Measurements from ENCODE around the gene RAN.

RAN gene

GRCh38 chr12:130871286-130872178 is at the start of gene RAN:
Gene RAN, plus strand, starts transcription at chr12:130872066. Its CDS starts 528 bp downstream, at chr12:130872594.
- Mint-ChIP-seq H3K36me3 (ENCODE audit: low read depth) (peaks cover 47% of the 10 kb centered on the region), H3K4me1 (ENCODE audit: low read depth) (peaks cover 60% of the 10 kb centered on the region), H3K27ac (peak within 1 kb of the TSS; percentile 99), H3K4me3 (peak within 1 kb of the TSS; percentile 98), H3K27me3 (no peaks in the 10 kb centered on the region), H3K9me3 (no peaks in the 10 kb centered on the region)
- peak; percentile 97 for DNase-seq

GRCh38 chr12:130825771-130826150 is 46.1 kb upstream of the RAN start:
- Mint-ChIP-seq H3K9me3 (no peaks in the 10 kb centered on the region), H3K27me3 (no peaks in the 10 kb centered on the region), H3K36me3 (ENCODE audit: low read depth) (peaks cover 53% of the 10 kb centered on the region), H3K4me1 (ENCODE audit: low read depth) (peaks cover 15% of the 10 kb centered on the region), H3K4me3 (no peak overlapping the region), H3K27ac (no peak overlapping the region)
- DNase-seq, result no peak

- no peaks in the 10 kb centered on the region for H3K9me3 Mint-ChIP-seq
- no peaks in the 10 kb centered on the region for H3K27me3 Mint-ChIP-seq
- DNase-seq, result peak; percentile 86
- no peak overlapping the region for H3K27ac Mint-ChIP-seq
- H3K4me1 Mint-ChIP-seq (ENCODE audit: low read depth), result peaks cover 15% of the 10 kb centered on the region
- no peak overlapping the region for H3K4me3 Mint-ChIP-seq
- peaks cover 48% of the 10 kb centered on the region for H3K36me3 Mint-ChIP-seq (ENCODE audit: low read depth)
Observed at GRCh38 chr12:130826151-130826801, 45.6 kb upstream of the RAN start.

GRCh38 chr12:130827432-130827831 is 44.4 kb upstream of the RAN start:
- peak overlapping the region; percentile 64 for H3K27ac Mint-ChIP-seq
- peaks cover 20% of the 10 kb centered on the region for H3K4me1 Mint-ChIP-seq (ENCODE audit: low read depth)
- H3K36me3 Mint-ChIP-seq (ENCODE audit: low read depth), result peaks cover 40% of the 10 kb centered on the region
- no peak for DNase-seq
- no peaks in the 10 kb centered on the region for H3K9me3 Mint-ChIP-seq
- no peak overlapping the region for H3K4me3 Mint-ChIP-seq
- no peaks in the 10 kb centered on the region for H3K27me3 Mint-ChIP-seq

- no peak for DNase-seq
- Mint-ChIP-seq H3K4me1 (ENCODE audit: low read depth) (peaks cover 32% of the 10 kb centered on the region), H3K9me3 (no peaks in the 10 kb centered on the region), H3K36me3 (ENCODE audit: low read depth) (peaks cover 32% of the 10 kb centered on the region), H3K27me3 (no peaks in the 10 kb centered on the region), H3K27ac (no peak overlapping the region), H3K4me3 (no peak overlapping the region)
Observed at GRCh38 chr12:130828895-130829294, 43.0 kb upstream of the RAN start.

- no peaks in the 10 kb centered on the region for H3K27me3 Mint-ChIP-seq
- peaks cover 32% of the 10 kb centered on the region for H3K4me1 Mint-ChIP-seq (ENCODE audit: low read depth)
- DNase-seq, result no peak
- no peak overlapping the region for H3K27ac Mint-ChIP-seq
- peaks cover 31% of the 10 kb centered on the region for H3K36me3 Mint-ChIP-seq (ENCODE audit: low read depth)
- H3K9me3 Mint-ChIP-seq, result no peaks in the 10 kb centered on the region
- H3K4me3 Mint-ChIP-seq, result no peak overlapping the region
Observed at GRCh38 chr12:130829391-130830245, 42.2 kb upstream of the RAN start.

GRCh38 chr12:130830246-130830551 is 41.7 kb upstream of the RAN start:
- Mint-ChIP-seq H3K9me3 (no peaks in the 10 kb centered on the region), H3K27me3 (no peaks in the 10 kb centered on the region), H3K4me1 (ENCODE audit: low read depth) (peaks cover 34% of the 10 kb centered on the region)

GRCh38 chr12:130831246-130831645 is 40.6 kb upstream of the RAN start:
- DNase-seq, result no peak
- H3K4me3 Mint-ChIP-seq, result no peak overlapping the region
- peaks cover 22% of the 10 kb centered on the region for H3K36me3 Mint-ChIP-seq (ENCODE audit: low read depth)
- no peaks in the 10 kb centered on the region for H3K9me3 Mint-ChIP-seq
- peaks cover 36% of the 10 kb centered on the region for H3K4me1 Mint-ChIP-seq (ENCODE audit: low read depth)
- no peak overlapping the region for H3K27ac Mint-ChIP-seq
- H3K27me3 Mint-ChIP-seq, result no peaks in the 10 kb centered on the region

More at GRCh38 chr12:130830246-130830551, 41.7 kb upstream of the RAN start:
- H3K36me3 Mint-ChIP-seq (ENCODE audit: low read depth), result peaks cover 27% of the 10 kb centered on the region
- H3K27ac Mint-ChIP-seq, result no peak overlapping the region
- no peak for DNase-seq
- H3K4me3 Mint-ChIP-seq, result no peak overlapping the region

- no peak overlapping the region for H3K27ac Mint-ChIP-seq
- H3K4me1 Mint-ChIP-seq (ENCODE audit: low read depth), result peaks cover 41% of the 10 kb centered on the region
- no peak overlapping the region for H3K4me3 Mint-ChIP-seq
- no peak for DNase-seq
- H3K9me3 Mint-ChIP-seq, result no peaks in the 10 kb centered on the region
- peaks cover 26% of the 10 kb centered on the region for H3K36me3 Mint-ChIP-seq (ENCODE audit: low read depth)
- no peaks in the 10 kb centered on the region for H3K27me3 Mint-ChIP-seq
Observed at GRCh38 chr12:130831876-130832405, 39.9 kb upstream of the RAN start.

- no peaks in the 10 kb centered on the region for H3K27me3 Mint-ChIP-seq
- peak overlapping the region; percentile 11 for H3K27ac Mint-ChIP-seq
- peaks cover 38% of the 10 kb centered on the region for H3K4me1 Mint-ChIP-seq (ENCODE audit: low read depth)
- DNase-seq, result no peak
- no peaks in the 10 kb centered on the region for H3K9me3 Mint-ChIP-seq
- no peak overlapping the region for H3K4me3 Mint-ChIP-seq
- peaks cover 23% of the 10 kb centered on the region for H3K36me3 Mint-ChIP-seq (ENCODE audit: low read depth)
Observed at GRCh38 chr12:130832561-130833209, 39.2 kb upstream of the RAN start.

GRCh38 chr12:130835011-130835410 is 36.9 kb upstream of the RAN start:
- Mint-ChIP-seq H3K36me3 (ENCODE audit: low read depth) (peaks cover 25% of the 10 kb centered on the region), H3K4me3 (no peak overlapping the region), H3K9me3 (no peaks in the 10 kb centered on the region), H3K27me3 (no peaks in the 10 kb centered on the region), H3K27ac (no peak overlapping the region), H3K4me1 (ENCODE audit: low read depth) (peaks cover 49% of the 10 kb centered on the region)
- DNase-seq, result no peak

GRCh38 chr12:130835436-130835835 is 36.4 kb upstream of the RAN start:
- H3K4me1 Mint-ChIP-seq (ENCODE audit: low read depth), result peaks cover 51% of the 10 kb centered on the region
- no peaks in the 10 kb centered on the region for H3K9me3 Mint-ChIP-seq
- no peak overlapping the region for H3K27ac Mint-ChIP-seq
- H3K4me3 Mint-ChIP-seq, result no peak overlapping the region
- no peak for DNase-seq
- H3K27me3 Mint-ChIP-seq, result no peaks in the 10 kb centered on the region
- H3K36me3 Mint-ChIP-seq (ENCODE audit: low read depth), result peaks cover 25% of the 10 kb centered on the region

- Mint-ChIP-seq H3K27me3 (no peaks in the 10 kb centered on the region), H3K27ac (peak overlapping the region; percentile 71), H3K4me3 (peak overlapping the region; percentile 88), H3K4me1 (ENCODE audit: low read depth) (peaks cover 37% of the 10 kb centered on the region), H3K9me3 (no peaks in the 10 kb centered on the region), H3K36me3 (ENCODE audit: low read depth) (peaks cover 23% of the 10 kb centered on the region)
- peak; percentile 71 for DNase-seq
Observed at GRCh38 chr12:130838284-130838950, 33.4 kb upstream of the RAN start.
